Effector memory CD8-positive, alpha-beta T cell (primary cell): ENCODE data around the gene JUN.

ENCODE experiments used
- ATAC-seq: fragments of 150-1000 bp; cut with Tn5 transposase; replicated peaks from 2 replicates; pipeline ENCODE4 v1.10.0; 2021; ENCODE audit warnings: mild to moderate bottlenecking, moderate library complexity
- DNase-seq, 3 experiments: peaks; one replicate each; pipeline ENCODE4 v3.0.0; 2021
- H3K27ac Mint-ChIP-seq, 2 donors: one replicate each; pipeline ENCODE4 v1.8.0; 2022; ENCODE audit warnings: mild to moderate bottlenecking in 2 of 2, mixed read lengths in 2 of 2, moderate library complexity in 2 of 2
- H3K27me3 Mint-ChIP-seq, 2 donors: one replicate each; pipeline ENCODE4 v1.8.0; 2022; ENCODE audit warnings: mixed read lengths in 2 of 2
- H3K36me3 Mint-ChIP-seq: one replicate; pipeline ENCODE4 v1.8.0; 2022; ENCODE audit warnings: mild to moderate bottlenecking, moderate library complexity, mixed read lengths; ENCODE audit not compliant: insufficient read depth
- H3K4me1 Mint-ChIP-seq, 2 donors: one replicate each; pipeline ENCODE4 v1.8.0; 2022; ENCODE audit warnings: low read depth in 2 of 2, mixed read lengths in 2 of 2
- H3K4me3 Mint-ChIP-seq, 2 donors: one replicate each; pipeline ENCODE4 v1.8.0; 2022; ENCODE audit warnings: mild to moderate bottlenecking in 2 of 2, mixed read lengths in 2 of 2, moderate library complexity in 2 of 2
- H3K9me3 Mint-ChIP-seq, 2 donors: one replicate each; pipeline ENCODE4 v1.8.0; 2022; ENCODE audit warnings: mixed read lengths in 2 of 2

JUN gene

DNA sequence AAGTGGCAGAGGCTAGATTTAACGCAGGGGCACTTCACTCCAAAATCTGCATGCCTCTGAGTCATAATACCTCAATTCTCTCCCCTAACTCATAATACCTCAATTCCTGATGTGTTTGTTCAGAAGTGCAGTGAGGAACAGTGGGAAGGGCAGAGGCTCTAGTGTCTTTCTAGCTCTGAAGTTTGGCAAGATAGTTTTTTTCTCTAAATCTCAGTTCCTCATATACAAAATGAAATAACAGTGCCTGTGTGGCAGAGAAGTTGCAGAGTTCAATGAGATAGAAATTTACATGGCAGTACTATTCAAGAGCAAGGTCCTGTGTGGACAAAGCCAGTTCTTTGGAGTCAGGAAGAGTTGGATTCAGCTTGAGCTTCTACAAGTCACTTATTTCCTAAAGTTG lies 9.8 kb downstream of the JUN start:
- Mint-ChIP-seq H3K27me3 (peaks cover 0 to 3% of the 10 kb centered on the region in 2 donors), H3K4me1 (peaks cover 0 to 4% of the 10 kb centered on the region in 2 donors), H3K36me3 (peaks cover 8% of the 10 kb centered on the region), H3K4me3 (no peak overlapping the region), H3K9me3 (no peaks in the 10 kb centered on the region), H3K27ac (no peak overlapping the region)
- DNase-seq = no peak
- no peak for ATAC-seq

DNA sequence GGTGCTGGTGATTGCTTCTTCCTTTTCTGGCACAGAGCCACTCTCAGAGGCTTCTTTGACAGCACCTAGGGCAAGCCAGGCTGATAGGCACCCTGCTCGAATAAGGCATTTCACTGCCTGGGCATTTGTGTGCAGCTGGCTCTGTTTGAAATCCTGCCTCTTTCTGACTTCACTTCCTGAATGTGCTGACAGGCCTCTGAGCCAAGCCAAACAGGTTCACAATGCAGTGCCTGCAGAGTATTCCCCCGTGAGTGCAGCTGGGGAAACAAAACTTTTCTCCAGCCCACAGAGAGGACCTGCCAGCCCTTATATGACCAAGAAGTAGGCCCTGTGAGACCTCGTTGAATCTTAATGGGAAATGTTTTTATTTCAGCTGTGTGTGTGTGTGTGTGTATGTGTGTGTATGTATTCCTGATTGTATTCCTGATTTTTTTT lies 10.4 kb downstream of the JUN start:
- Mint-ChIP-seq H3K9me3 (no peaks in the 10 kb centered on the region), H3K27ac (peak overlapping the region in 1 of 2 donors; percentile 62), H3K27me3 (peaks cover 0 to 6% of the 10 kb centered on the region in 2 donors), H3K4me3 (no peak overlapping the region), H3K36me3 (peaks cover 2% of the 10 kb centered on the region), H3K4me1 (peaks cover 0 to 4% of the 10 kb centered on the region in 2 donors)
- DNase-seq (no peak), ATAC-seq (no peak)

- peaks cover 0 to 4% of the 10 kb centered on the region in 2 donors for H3K4me1 Mint-ChIP-seq
- peaks cover 0 to 12% of the 10 kb centered on the region in 2 donors for H3K27me3 Mint-ChIP-seq
- DNase-seq (no peak), ATAC-seq (no peak)
- no peaks in the 10 kb centered on the region for H3K36me3 Mint-ChIP-seq
- no peaks in the 10 kb centered on the region for H3K9me3 Mint-ChIP-seq
- no peak overlapping the region for H3K4me3 Mint-ChIP-seq
- H3K27ac Mint-ChIP-seq = no peak overlapping the region
Observed at GRCh38 chr1:58769809-58770320, 14.0 kb downstream of the JUN start.

DNA sequence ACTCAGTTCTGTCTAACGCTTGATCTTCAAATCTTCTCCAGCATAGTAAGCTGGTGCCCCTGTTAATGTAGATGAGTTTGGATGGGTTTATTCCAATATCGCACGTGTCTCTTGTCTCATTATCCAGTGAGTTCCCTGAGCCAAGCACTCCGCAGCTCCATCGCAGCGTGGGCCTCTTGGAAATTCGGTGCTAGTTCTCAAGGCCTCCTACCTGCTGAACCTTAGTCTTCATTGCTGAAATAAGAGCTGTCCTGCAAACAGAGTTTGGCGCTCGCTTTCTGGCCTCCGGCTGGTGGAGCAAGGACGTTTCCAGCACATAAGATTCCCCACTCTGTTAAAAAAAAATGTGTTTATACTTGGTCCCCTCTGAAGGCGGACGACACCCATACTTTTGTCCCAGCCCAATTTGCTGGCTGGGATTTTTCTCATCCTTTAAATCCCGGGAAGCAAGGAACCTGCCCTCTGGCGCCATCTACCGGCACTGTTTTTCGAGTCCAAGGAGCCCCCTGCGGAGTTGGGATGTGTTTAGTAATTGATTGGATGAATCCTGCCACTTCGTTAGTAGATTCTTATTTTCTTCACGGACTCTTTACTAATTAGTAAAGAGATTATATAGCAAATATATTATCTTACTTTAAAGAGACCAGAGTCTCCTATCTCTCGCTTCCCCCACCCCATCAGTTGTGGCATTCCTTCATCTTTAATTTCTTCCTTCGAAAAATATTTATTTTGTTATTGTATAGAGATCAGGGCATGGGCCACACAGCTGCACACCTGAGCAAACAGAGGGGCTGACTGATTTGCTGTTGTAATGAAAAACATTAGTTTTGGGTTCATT lies 14.7 kb downstream of the JUN start:
- H3K36me3 Mint-ChIP-seq = no peaks in the 10 kb centered on the region
- DNase-seq = peak; percentile 23 to 38 (median 25)
- peaks cover 0 to 12% of the 10 kb centered on the region in 2 donors for H3K27me3 Mint-ChIP-seq
- no peak overlapping the region for H3K27ac Mint-ChIP-seq
- no peaks in the 10 kb centered on the region for H3K9me3 Mint-ChIP-seq
- H3K4me3 Mint-ChIP-seq = no peak overlapping the region
- H3K4me1 Mint-ChIP-seq = peaks cover 0 to 4% of the 10 kb centered on the region in 2 donors
- no peak for ATAC-seq

DNA sequence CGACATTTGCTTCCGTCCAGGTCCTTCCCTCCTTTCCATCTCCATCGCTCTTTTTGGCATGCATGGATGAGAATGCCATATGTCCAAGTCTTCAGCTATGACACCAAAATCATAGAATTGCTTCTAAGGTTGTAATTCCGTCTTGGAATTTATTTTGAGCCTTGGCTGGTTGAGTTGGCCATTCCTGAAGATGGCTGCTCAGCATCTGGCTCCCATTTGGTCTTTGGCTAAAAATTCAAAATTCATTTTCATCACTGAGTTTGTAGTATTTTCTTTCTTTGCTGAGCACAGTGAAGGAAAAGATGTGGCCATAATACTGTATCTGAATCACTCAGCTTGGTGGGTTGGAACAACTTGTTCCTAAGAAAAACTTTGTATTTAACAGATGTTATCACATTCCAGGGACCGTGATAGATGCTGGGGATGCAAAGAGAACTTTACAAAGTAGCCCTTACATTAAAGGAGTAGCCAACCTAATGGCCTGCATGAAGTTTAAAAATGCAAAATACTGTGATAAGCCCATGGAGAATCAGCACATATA lies 15.6 kb downstream of the JUN start:
- Mint-ChIP-seq H3K27me3 (peaks cover 0 to 13% of the 10 kb centered on the region in 2 donors), H3K27ac (no peak overlapping the region), H3K36me3 (no peaks in the 10 kb centered on the region), H3K4me1 (no peaks in the 10 kb centered on the region), H3K4me3 (no peak overlapping the region), H3K9me3 (no peaks in the 10 kb centered on the region)
- ATAC-seq (no peak), DNase-seq (no peak)

GRCh38 chr1:58767143-58767542 lies 16.7 kb downstream of the JUN start:
- no peak for ATAC-seq

DNA sequence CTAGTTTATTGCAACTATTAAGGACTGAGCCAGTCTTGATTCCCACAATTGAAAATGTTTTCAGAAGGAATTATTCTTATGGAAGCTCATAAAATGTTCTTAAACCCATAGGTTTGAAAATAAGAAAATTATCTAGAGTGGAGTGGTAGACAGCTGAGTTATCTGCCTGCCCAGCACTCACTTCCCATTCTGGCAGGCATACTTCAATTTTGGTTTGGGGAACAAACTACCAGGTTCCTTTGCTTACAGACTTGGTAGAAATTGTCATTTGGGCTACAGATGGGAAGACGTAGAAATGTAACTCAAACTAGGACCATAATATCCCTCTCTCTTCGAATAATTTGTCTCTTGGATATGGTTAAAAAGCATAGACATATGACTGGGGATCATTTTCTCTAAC lies 18.4 kb downstream of the JUN start:
- H3K27me3 Mint-ChIP-seq = peaks cover 0 to 24% of the 10 kb centered on the region in 2 donors
- H3K4me3 Mint-ChIP-seq = no peak overlapping the region
- ATAC-seq (no peak), DNase-seq (no peak)
- H3K9me3 Mint-ChIP-seq = no peaks in the 10 kb centered on the region
- no peak overlapping the region for H3K27ac Mint-ChIP-seq
- H3K4me1 Mint-ChIP-seq = peaks cover 0 to 5% of the 10 kb centered on the region in 2 donors
- H3K36me3 Mint-ChIP-seq = no peaks in the 10 kb centered on the region

More at GRCh38 chr1:58767143-58767542, 16.7 kb downstream of the JUN start:
- Mint-ChIP-seq H3K9me3 (no peaks in the 10 kb centered on the region), H3K36me3 (no peaks in the 10 kb centered on the region), H3K27me3 (peaks cover 0 to 20% of the 10 kb centered on the region in 2 donors), H3K27ac (no peak overlapping the region), H3K4me1 (peaks cover 0 to 3% of the 10 kb centered on the region in 2 donors), H3K4me3 (no peak overlapping the region)
- DNase-seq = no peak

DNA sequence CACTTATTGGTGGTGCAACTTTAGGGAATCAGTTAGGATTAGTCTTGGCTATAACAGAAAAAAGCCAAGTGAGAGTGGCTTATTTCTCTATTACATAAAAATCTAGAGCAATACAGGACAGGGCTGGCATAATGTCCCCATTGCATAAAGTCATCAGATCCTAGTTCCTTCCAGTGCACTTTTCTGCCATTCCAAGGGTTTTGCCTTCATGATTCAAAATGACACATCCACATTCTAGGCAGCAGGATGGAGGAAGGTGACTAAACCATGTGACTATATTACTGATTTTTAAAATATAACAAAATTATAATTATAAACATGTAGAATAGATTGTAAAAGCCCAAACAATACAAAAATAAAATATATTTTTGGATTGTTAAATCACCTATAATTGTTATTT lies 18.8 kb downstream of the JUN start:
- Mint-ChIP-seq H3K27ac (no peak overlapping the region), H3K36me3 (no peaks in the 10 kb centered on the region), H3K4me3 (no peak overlapping the region), H3K4me1 (peaks cover 0 to 5% of the 10 kb centered on the region in 2 donors), H3K9me3 (no peaks in the 10 kb centered on the region), H3K27me3 (peaks cover 0 to 24% of the 10 kb centered on the region in 2 donors)
- ATAC-seq = no peak
- DNase-seq = no peak

DNA sequence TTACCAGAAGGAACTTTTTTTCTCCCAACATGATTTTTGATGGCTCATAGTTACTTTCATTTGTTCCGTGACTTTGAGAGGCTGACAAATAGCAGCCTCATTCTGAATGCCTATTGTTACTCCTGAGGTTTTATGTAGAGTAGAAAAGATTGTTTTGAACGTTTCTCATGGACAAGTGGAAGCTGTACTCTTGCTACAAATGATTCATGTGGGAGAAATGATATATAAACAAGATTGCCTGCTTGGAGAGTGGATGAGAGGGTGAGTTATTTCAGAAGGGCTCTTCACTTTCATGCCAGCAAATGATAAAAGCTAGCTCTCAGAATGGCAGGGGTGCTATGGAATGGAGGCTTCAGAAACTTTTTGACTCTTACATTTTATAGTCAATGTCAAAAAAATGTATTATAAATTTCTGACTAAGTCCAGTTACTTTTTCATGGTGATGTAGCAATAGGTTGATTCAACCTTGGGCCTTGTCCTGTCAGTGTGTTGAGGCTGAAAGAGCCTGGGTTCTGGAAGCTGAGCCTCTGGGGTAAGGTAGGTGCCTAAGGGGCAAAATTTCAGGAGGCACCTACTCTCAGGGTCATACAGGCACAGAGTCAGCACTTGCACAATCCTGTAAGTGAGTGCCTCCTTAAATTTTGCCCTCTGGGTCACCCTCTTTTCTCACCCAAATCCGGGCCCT lies 19.4 kb downstream of the JUN start:
- no peaks in the 10 kb centered on the region for H3K36me3 Mint-ChIP-seq
- no peak overlapping the region for H3K27ac Mint-ChIP-seq
- H3K4me1 Mint-ChIP-seq = peaks cover 0 to 5% of the 10 kb centered on the region in 2 donors
- DNase-seq (no peak), ATAC-seq (no peak)
- H3K9me3 Mint-ChIP-seq = no peaks in the 10 kb centered on the region
- H3K27me3 Mint-ChIP-seq = peaks cover 0 to 24% of the 10 kb centered on the region in 2 donors
- no peak overlapping the region for H3K4me3 Mint-ChIP-seq

DNA sequence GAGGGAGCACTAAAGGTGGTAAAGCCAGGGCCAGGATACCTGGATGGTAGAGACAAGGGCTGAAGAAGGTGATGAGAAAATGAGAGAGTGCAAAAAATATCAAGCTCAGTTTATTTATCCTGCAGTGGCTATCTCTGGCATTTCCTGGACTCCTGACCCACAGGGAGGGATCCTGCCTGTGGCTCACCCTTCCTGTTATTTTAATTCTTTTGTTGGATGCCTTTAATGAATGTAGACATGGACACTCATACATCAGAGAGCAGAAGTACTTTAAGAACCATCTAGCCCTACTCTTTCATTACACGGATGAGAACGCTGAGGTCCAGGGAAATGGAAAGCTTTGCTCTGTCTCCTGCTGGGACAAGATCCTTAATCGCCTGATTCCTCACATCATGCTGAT lies 20.6 kb downstream of the JUN start:
- Mint-ChIP-seq H3K9me3 (no peaks in the 10 kb centered on the region), H3K4me3 (no peak overlapping the region), H3K27me3 (peaks cover 0 to 19% of the 10 kb centered on the region in 2 donors), H3K36me3 (no peaks in the 10 kb centered on the region), H3K4me1 (peaks cover 0 to 5% of the 10 kb centered on the region in 2 donors), H3K27ac (no peak overlapping the region)
- no peak for ATAC-seq
- DNase-seq = no peak

- H3K27me3 Mint-ChIP-seq = peaks cover 0 to 19% of the 10 kb centered on the region in 2 donors
- no peaks in the 10 kb centered on the region for H3K36me3 Mint-ChIP-seq
- ATAC-seq (no peak), DNase-seq (no peak)
- peaks cover 0 to 6% of the 10 kb centered on the region in 2 donors for H3K4me1 Mint-ChIP-seq
- no peaks in the 10 kb centered on the region for H3K9me3 Mint-ChIP-seq
- no peak overlapping the region for H3K27ac Mint-ChIP-seq
- H3K4me3 Mint-ChIP-seq = no peak overlapping the region
Observed at GRCh38 chr1:58762806-58763205, 21.0 kb downstream of the JUN start.

DNA sequence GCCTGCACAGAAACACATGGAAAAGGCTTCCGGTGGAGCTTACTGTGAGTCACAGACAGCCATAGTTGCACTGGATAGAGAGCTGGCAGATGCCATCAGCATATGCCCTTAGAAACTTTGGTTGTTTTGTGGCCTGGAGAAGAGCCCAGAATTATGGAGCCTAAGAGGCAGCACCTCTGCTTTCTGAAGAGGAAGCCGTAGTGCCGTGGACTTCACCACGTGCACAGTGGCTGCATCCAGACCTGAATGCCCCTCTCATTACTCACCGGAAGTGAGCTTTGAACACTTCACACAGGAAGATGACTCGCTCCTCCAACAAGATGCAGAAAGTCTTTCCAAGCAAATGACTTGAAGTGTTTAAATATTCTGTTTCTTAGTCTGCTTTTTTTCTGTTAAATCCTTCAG lies 28.4 kb downstream of the JUN start:
- Mint-ChIP-seq H3K4me1 (peaks cover 53 to 54% of the 10 kb centered on the region in 2 donors), H3K27ac (peak overlapping the region; percentile 20 to 80), H3K36me3 (no peaks in the 10 kb centered on the region), H3K27me3 (no peaks in the 10 kb centered on the region), H3K9me3 (no peaks in the 10 kb centered on the region), H3K4me3 (peak overlapping the region; percentile 78)
- ATAC-seq (peak; percentile 79), DNase-seq (peak; percentile 44 to 54 (median 48))

DNA sequence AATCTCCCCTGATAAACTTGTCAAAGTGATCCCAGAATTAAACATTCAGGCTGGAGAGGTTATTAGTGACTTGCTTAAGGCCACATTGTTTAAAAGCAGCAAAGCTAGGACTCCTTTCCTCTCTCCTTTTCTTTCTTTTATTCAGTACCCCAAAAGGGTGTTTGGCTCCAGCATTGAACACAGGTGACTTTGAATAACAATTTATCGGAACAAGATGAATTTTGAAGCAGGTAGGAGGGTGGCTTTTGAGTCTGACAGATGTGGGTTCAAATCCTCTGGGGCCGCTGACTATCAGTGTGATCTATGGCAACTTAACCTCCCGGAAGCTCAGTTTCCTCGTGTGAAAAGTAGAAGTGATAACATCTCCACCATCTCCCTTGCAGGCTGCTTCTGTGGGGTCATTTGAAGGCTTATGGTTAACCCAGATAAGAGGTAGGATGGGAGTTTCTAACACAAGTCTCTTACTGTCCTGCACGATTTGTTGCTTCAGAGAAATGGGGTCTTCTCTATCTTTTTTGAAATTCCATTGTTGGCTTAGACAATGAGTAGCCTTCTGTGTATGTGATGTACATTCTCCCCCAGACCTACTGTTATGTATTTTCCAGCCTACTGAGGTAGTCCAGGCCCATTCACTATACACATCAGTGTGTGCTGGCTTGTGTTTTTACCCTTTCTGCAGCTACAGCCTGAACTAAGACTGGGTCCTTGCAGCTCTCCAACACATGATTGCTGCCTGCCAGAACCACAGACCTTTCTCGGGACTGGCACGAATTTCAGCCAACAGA lies 29.0 kb downstream of the JUN start:
- peak; percentile 80 for ATAC-seq
- H3K4me3 Mint-ChIP-seq = peak overlapping the region; percentile 78
- H3K9me3 Mint-ChIP-seq = no peaks in the 10 kb centered on the region
- H3K36me3 Mint-ChIP-seq = no peaks in the 10 kb centered on the region
- DNase-seq = peak; percentile 32 to 51 (median 35)
- peaks cover 54% of the 10 kb centered on the region in 2 donors for H3K4me1 Mint-ChIP-seq
- peak overlapping the region; percentile 20 to 80 for H3K27ac Mint-ChIP-seq
- H3K27me3 Mint-ChIP-seq = no peaks in the 10 kb centered on the region
